GM21529 (cell line): ENCODE results near the gene MAD1L1.

Experiments used
- ATAC-seq: cut with Tn5 transposase; IDR thresholded peaks from one replicate; pipeline ENCODE4 v1.9.1; 2021; ENCODE audit not compliant: unreplicated experiment

Gene MAD1L1

DNA sequence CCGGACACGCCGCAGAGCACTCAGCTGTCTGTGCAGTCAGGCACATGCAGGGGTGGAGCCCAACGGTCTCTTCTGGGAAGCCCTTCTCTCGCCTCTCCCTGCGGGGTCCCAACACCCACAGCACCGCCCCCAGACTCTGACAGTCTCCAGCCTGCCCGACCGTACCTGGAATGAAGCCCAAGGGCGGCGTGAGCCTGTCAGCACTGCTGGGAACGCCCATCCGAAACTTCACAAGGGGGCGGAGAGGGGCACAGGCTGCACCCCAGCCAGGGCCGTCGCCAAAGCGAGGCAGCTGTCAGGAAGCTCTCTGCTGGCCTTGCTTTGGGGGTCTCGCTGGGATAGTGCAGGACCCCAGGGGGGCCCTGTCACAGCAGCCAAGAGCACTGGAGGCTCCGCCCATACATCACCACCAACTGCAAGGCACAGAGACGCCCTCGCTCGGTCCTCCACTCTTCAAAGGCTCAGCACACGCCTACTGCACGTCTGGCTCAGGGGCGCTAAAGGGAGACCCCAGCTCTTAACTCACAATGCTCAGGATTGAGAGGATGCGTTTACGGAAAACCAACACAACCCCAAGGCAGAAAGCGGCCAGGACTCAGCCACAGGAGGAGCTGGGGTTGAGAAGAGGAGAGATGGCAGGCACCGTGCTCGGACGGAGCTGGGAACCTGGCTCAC, 30.9 kb downstream of the MAD1L1 start:
- no peak for ATAC-seq

DNA sequence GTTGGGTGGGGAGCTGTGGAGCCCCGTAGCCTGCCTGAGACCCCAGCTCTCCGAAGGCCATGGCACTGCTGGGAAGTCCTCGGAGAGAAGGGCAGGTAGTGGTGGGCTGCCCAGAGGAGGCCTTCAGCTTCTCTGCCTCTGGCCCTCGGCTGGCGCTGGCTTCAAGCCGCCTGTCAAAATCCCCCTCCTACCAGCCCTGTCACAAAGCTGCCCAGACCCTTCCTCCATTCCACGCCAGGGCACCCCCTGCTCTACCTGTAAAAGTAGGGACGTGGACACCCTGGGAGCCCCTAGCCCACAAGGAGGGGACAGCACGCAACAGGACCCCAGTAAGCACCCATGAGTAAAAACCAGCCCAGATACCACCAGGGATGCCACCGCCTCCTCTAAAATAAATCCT, 31.6 kb downstream of the MAD1L1 start:
- ATAC-seq, result no peak

GRCh38 chr7:2200584-2200980, 32.2 kb downstream of the MAD1L1 start:
- ATAC-seq, result no peak

GRCh38 chr7:2199956-2200583, 32.7 kb downstream of the MAD1L1 start:
- ATAC-seq, result no peak

- no peak for ATAC-seq
These were observed 33.2 kb downstream of the MAD1L1 start for GRCh38 chr7:2199528-2199927.

DNA sequence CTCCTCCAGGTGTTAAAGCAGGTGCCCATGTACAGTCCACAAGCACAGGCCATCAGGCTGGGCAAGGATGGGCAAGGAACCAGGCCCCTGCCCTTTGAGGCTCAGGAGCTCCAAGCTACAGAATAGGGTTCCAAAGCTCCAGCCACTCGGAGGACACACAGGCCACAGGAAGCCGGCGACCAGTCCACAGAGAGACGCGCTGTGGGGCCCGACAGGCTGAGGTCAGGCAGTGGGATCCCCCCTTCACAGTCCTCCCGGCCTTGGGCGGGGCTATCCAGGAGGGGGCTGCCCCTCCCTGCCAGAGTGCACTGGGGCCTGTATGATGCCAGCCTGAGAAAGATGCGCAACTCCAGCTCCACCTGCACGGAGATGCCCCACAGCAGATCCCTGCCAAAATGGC, 34.0 kb downstream of the MAD1L1 start:
- no peak for ATAC-seq

DNA sequence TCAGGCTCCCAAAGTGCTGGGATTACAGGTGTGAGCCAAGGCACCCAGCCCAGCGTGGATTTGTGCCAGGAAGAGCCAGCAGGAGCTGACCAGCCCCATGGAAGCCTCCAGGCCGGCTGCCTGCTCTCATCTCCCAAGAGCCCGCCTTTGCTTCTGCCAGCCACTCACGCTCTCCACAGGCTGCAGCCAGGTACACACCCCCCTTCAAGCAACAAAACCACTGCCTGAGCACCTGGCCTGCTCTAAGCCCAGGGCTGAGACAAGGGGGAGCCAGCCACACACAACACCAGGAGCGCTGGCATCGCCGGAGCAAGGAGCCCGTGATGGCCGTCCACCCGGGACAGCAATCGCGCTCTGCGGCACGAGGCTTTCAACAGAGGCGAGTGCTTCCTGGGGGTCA, 34.5 kb downstream of the MAD1L1 start:
- no peak for ATAC-seq

DNA sequence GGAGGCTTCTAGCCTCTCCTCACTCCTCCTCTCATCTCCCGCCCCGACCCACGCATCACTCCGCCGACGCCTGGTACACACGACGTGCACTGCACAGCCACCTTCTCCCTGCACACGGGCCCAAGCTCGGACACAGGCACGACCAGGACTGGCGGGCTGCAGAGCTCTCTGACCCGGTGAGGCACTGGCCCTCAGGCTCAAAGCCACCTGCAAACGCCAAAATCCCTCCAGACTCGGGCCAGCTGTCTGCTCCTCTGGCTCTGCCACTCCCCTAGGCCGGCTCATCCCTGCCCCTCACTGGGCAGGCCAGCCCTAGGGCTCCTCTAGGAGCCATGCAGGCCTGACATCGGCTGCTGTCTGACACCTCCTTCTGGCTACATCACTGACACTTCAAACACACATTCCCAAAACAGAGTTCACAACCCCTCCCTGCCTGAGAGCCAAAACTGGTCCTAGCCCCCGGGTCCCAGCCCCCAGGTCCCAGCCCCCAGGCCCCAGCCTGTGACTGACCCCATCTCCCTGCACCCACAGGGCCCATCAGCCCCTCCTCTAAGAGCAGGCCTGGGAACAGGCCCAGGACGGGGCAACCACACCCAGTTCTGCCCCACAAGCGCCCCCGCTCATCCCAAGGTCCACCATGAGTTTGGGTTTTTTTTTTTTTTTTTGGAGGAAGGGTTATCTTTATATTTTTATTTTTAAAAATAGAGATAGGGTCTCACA, 35.1 kb downstream of the MAD1L1 start:
- no peak for ATAC-seq

- no peak for ATAC-seq
These were observed 36.1 kb downstream of the MAD1L1 start for GRCh38 chr7:2196381-2197378.

DNA sequence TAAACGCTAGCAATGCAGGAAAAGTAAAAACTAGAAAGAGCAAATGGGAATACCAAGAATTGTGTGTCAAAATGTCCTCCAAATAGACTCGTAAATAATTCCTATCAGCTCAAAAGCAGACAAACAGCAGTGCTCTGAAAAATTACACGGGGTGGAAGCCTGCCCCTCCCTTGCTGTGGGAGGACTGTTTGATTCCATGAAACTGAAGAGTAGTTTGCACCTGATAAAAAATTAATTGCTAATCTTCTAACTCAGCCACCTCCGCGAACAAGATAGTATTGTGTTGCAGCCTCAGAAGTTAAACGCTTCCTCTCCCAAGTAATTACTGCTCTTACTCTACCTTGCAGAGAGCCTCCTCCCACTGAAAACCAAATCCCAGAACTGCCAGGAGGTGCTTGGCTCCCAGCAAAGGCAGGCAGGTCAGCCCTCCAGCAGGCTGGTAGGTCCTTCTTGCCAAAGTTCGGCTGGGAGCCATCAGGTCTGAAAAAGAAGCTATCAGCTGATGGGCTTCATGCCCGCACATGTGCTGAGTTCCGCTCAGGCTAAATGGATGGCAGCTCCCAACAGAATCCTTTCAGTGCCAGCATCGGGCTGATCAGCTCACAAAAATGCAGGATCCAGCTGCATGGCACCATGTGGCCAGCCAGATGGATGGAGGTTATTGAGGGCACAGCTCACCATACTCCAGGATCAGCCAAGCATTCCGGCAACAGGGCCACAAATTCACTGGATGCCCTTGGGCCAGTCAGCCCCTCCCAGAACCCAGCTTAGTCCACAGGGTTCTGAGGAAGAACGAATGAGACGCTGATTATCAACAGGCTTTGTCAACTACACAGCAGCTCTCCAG, 37.1 kb downstream of the MAD1L1 start:
- no peak for ATAC-seq

DNA sequence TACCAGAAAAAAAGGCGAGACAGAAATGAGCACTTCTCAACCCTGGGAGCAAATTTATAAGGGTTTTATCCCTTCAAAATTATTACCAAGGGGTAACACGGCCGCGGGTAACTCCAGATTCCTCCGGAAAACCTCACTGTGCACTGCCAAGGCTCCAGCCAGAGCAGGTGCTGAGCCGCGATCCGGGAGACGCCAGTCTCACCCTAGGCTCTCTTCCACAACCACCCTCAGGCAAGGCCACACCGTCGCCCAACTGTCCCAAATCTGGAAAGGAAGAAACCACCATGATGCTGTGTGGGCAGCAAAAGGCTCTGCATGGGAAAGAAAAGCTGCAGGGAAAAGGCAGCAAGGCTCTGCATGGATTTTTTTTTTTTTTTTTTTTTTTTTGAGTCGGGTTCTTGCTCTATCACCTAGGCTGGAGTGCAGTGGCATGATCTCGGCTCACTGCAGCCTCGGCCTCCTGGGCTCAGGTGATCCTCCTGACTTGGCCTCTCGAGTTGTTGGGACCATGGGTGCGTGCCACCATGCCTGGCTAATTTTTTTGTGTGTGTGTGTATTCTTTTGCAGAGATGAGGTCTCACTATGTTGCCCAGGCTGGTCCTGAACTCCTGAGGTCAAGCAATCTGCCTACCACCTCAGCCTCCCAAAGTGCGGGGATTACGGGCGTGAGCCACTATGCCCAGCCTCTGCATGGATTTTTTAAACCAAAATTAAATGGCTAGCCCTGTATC, 39.0 kb downstream of the MAD1L1 start:
- no peak for ATAC-seq

GRCh38 chr7:2192831-2193534, 39.8 kb downstream of the MAD1L1 start:
- no peak for ATAC-seq

DNA sequence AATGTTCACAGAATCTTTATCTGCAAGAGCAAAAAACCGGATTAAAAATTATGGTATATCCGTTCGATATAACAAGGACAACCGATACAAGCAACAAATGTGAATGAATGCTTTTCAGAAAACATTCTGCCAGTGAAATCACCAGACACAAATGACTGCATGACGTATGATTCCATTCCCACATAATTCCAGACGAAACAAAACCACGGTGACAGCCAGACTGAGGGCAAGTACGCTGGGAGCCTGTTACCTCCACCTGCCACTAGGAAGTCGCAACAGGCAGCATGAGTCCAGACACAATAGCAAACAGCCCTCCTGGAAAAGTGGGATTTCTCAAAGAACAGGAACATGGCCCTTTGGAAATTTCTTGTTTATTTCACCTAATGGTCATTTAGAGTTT, 41.7 kb downstream of the MAD1L1 start:
- no peak for ATAC-seq

GRCh38 chr7:2190531-2190930, 42.2 kb downstream of the MAD1L1 start:
- ATAC-seq, result no peak

GRCh38 chr7:2186166-2186565, 46.6 kb downstream of the MAD1L1 start:
- no peak for ATAC-seq

- ATAC-seq, result no peak
These were observed 47.0 kb downstream of the MAD1L1 start for GRCh38 chr7:2185715-2186114.

DNA sequence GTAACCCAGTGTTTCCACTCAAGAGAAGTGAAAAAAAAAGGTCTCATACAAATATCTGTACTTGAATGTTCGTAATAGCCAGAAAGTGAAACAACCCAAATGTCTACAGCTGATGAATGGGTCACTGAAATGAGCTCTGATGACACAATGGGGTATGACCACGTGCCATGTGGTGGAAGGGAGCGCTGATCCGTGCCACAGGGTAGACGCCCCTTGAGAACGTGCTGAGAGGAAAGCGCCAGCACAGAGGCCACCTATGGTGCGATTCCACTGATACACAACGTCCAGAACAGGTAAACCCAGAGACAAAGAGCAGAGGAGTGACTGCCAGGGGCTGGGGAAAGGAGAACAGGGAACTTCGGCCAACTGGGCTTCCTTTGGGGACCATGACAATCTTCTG, 50.3 kb downstream of the MAD1L1 start:
- no peak for ATAC-seq

DNA sequence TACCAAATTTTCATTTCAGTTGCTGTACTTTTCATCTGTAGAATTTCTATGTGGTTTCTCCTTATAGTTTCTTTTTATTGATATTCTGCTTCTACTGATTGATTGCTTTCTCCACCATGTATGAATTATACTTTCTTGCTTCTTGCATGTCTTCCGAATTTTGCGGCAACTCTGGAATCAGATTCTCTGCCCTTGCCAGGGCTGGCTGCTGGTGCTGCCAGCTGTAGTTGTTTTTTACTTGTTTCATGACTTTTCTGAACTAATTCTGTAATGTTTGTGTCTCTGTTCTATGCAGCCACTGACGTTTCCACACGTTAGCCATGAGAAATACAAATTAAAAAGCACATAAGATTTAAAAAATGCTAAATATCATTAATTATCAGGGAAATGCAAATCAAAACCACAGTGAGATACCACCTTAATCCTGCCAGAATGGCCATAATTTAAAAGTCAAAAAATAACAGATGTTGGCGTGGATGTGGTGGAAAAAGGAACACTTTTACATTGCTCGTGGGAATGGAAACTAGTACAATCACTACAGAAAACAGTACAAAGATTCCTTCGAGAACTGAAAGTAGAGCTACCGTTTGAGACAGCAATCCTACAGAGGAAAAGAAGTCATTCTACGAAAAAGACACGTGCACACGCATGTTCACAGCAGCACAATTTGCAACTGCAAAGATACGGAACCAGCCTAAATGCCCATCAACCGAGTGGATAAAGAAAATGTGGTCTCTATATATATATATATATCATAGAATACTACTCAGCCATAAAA, 51.5 kb downstream of the MAD1L1 start:
- no peak for ATAC-seq
